ENCODE data around the gene AKIRIN2.

- TF ChIP-seq CTCF (IDR thresholded peaks at IDR 0.05; ENCODE audit: insufficient read depth, low read length) (no peak), REST (IDR thresholded peaks at IDR 0.05; ENCODE audit: insufficient replicate concordance, low read depth) (no peak)
Measured at GRCh38 chr6:87667032-87667431, 35.0 kb downstream of the AKIRIN2 start.
